Activated T-helper 17 cell treated with anti-CD3 and anti-CD28 coated beads, Interleukin-2, amount 50 U/mL, for 72 hours (primary cell): ENCODE results near the gene MED31. TPM values are rescaled to one million over a fixed set of nuclear protein-coding genes. Genes with fewer than 3 reads are reported as not detected.
"Not testable (repeated sequence)": the region's sequence is repeated elsewhere in the genome, so short reads cannot be mapped to it uniquely, and the experiment has no call there.

Source experiments
- ATAC-seq: fragments of 150-1000 bp; cut with Tn5 transposase; replicated peaks from 2 replicates; pipeline ENCODE4 v1.10.0; 2021; ENCODE audit warnings: mild to moderate bottlenecking, moderate library complexity
- H3K27ac Mint-ChIP-seq: one replicate; pipeline ENCODE4 v1.8.0; 2022; ENCODE audit warnings: mixed read lengths
- H3K27me3 Mint-ChIP-seq: one replicate; pipeline ENCODE4 v1.8.0; 2022; ENCODE audit warnings: mixed read lengths
- H3K36me3 Mint-ChIP-seq: one replicate; pipeline ENCODE4 v1.8.0; 2022; ENCODE audit warnings: low read depth, mild to moderate bottlenecking, mixed read lengths
- H3K4me1 Mint-ChIP-seq: one replicate; pipeline ENCODE4 v1.8.0; 2022; ENCODE audit warnings: mixed read lengths
- H3K4me3 Mint-ChIP-seq: one replicate; pipeline ENCODE4 v1.8.0; 2022; ENCODE audit warnings: mild to moderate bottlenecking, mixed read lengths
- H3K9me3 Mint-ChIP-seq: one replicate; pipeline ENCODE4 v1.8.0; 2022; ENCODE audit warnings: mixed read lengths
- total RNA-seq, 2 donors: library from RNA; stranded (reverse); gene quantifications; one replicate each; pipeline ENCODE4 v1.2.3, GENCODE V29; 2022

Gene MED31
- total RNA-seq, 2 donors from 2014 or later: 17.5 to 20.2 TPM

GRCh38 chr17:6669479-6670212 lies 18.2 kb upstream of the MED31 start:
- H3K36me3 Mint-ChIP-seq: no peaks in the 10 kb centered on the region
- no peaks in the 10 kb centered on the region for H3K4me1 Mint-ChIP-seq
- H3K9me3 Mint-ChIP-seq: no peaks in the 10 kb centered on the region
- H3K27ac Mint-ChIP-seq: no peak overlapping the region
- H3K27me3 Mint-ChIP-seq: no peaks in the 10 kb centered on the region
- peak; percentile 43 for ATAC-seq
- no peak overlapping the region for H3K4me3 Mint-ChIP-seq

- ATAC-seq: no peak
- H3K27me3 Mint-ChIP-seq: no peaks in the 10 kb centered on the region
- no peaks in the 10 kb centered on the region for H3K9me3 Mint-ChIP-seq
- no peaks in the 10 kb centered on the region for H3K36me3 Mint-ChIP-seq
- H3K4me1 Mint-ChIP-seq: no peaks in the 10 kb centered on the region
- no peak overlapping the region for H3K4me3 Mint-ChIP-seq
- no peak overlapping the region for H3K27ac Mint-ChIP-seq
These were observed 17.5 kb upstream of the MED31 start for GRCh38 chr17:6668727-6669425.

GRCh38 chr17:6668219-6668618 lies 16.8 kb upstream of the MED31 start:
- H3K27me3 Mint-ChIP-seq: no peaks in the 10 kb centered on the region
- no peak overlapping the region for H3K27ac Mint-ChIP-seq
- no peak overlapping the region for H3K4me3 Mint-ChIP-seq
- no peaks in the 10 kb centered on the region for H3K9me3 Mint-ChIP-seq
- H3K4me1 Mint-ChIP-seq: no peaks in the 10 kb centered on the region
- no peaks in the 10 kb centered on the region for H3K36me3 Mint-ChIP-seq
- ATAC-seq: no peak

- Mint-ChIP-seq H3K4me1 (no peaks in the 10 kb centered on the region), H3K27me3 (no peaks in the 10 kb centered on the region), H3K4me3 (no peak overlapping the region), H3K9me3 (no peaks in the 10 kb centered on the region), H3K27ac (no peak overlapping the region), H3K36me3 (peaks cover 5% of the 10 kb centered on the region)
- no peak for ATAC-seq
These were observed 16.1 kb upstream of the MED31 start for GRCh38 chr17:6667516-6667915.

- ATAC-seq: no peak
- Mint-ChIP-seq H3K36me3 (peaks cover 5% of the 10 kb centered on the region), H3K9me3 (no peaks in the 10 kb centered on the region), H3K4me1 (no peaks in the 10 kb centered on the region), H3K27ac (no peak overlapping the region), H3K27me3 (no peaks in the 10 kb centered on the region), H3K4me3 (no peak overlapping the region)
These were observed 15.2 kb upstream of the MED31 start for GRCh38 chr17:6666557-6666956.

- no peaks in the 10 kb centered on the region for H3K9me3 Mint-ChIP-seq
- ATAC-seq: peak; percentile 76
- no peak overlapping the region for H3K4me3 Mint-ChIP-seq
- peaks cover 3% of the 10 kb centered on the region for H3K4me1 Mint-ChIP-seq
- no peak overlapping the region for H3K27ac Mint-ChIP-seq
- no peaks in the 10 kb centered on the region for H3K27me3 Mint-ChIP-seq
- H3K36me3 Mint-ChIP-seq: peaks cover 5% of the 10 kb centered on the region
These were observed 14.7 kb upstream of the MED31 start for GRCh38 chr17:6666077-6666521.

- H3K4me3 Mint-ChIP-seq, H3K27me3 Mint-ChIP-seq, H3K9me3 Mint-ChIP-seq, H3K27ac Mint-ChIP-seq, H3K36me3 Mint-ChIP-seq, ATAC-seq: not testable (repeated sequence)
- peaks cover 22% of the 10 kb centered on the region for H3K4me1 Mint-ChIP-seq
These were observed 11.8 kb upstream of the MED31 start for GRCh38 chr17:6663200-6663599.

GRCh38 chr17:6661464-6661848 lies 10.1 kb upstream of the MED31 start:
- Mint-ChIP-seq H3K27ac (no peak overlapping the region), H3K27me3 (no peaks in the 10 kb centered on the region), H3K36me3 (peaks cover 5% of the 10 kb centered on the region), H3K9me3 (no peaks in the 10 kb centered on the region), H3K4me1 (peaks cover 28% of the 10 kb centered on the region), H3K4me3 (peak overlapping the region; percentile 19)
- no peak for ATAC-seq

- Mint-ChIP-seq H3K27me3 (no peaks in the 10 kb centered on the region), H3K27ac (peak overlapping the region; percentile 8), H3K36me3 (peaks cover 5% of the 10 kb centered on the region), H3K9me3 (no peaks in the 10 kb centered on the region), H3K4me3 (peak overlapping the region; percentile 19), H3K4me1 (peaks cover 28% of the 10 kb centered on the region)
- peak; percentile 65 for ATAC-seq
These were observed 9.5 kb upstream of the MED31 start for GRCh38 chr17:6660805-6661463.

- H3K4me1 Mint-ChIP-seq: peaks cover 28% of the 10 kb centered on the region
- no peak overlapping the region for H3K27ac Mint-ChIP-seq
- no peak for ATAC-seq
- H3K27me3 Mint-ChIP-seq: no peaks in the 10 kb centered on the region
- peak overlapping the region; percentile 19 for H3K4me3 Mint-ChIP-seq
- H3K9me3 Mint-ChIP-seq: no peaks in the 10 kb centered on the region
- H3K36me3 Mint-ChIP-seq: peaks cover 5% of the 10 kb centered on the region
These were observed 8.7 kb upstream of the MED31 start for GRCh38 chr17:6660101-6660500.

- H3K9me3 Mint-ChIP-seq, H3K36me3 Mint-ChIP-seq, ATAC-seq, H3K27me3 Mint-ChIP-seq: not testable (repeated sequence)
- Mint-ChIP-seq H3K4me1 (peaks cover 39% of the 10 kb centered on the region), H3K4me3 (peak overlapping the region; percentile 82), H3K27ac (peak overlapping the region; percentile 82)
These were observed 7.0 kb upstream of the MED31 start for GRCh38 chr17:6658411-6658810.

GRCh38 chr17:6657633-6658287 lies 6.4 kb upstream of the MED31 start:
- H3K27ac Mint-ChIP-seq: peak overlapping the region; percentile 82
- H3K9me3 Mint-ChIP-seq: no peaks in the 10 kb centered on the region
- peak overlapping the region; percentile 82 for H3K4me3 Mint-ChIP-seq
- no peaks in the 10 kb centered on the region for H3K27me3 Mint-ChIP-seq
- peaks cover 3% of the 10 kb centered on the region for H3K36me3 Mint-ChIP-seq
- peak; percentile 25 for ATAC-seq
- H3K4me1 Mint-ChIP-seq: peaks cover 42% of the 10 kb centered on the region

GRCh38 chr17:6656797-6657632 lies 5.6 kb upstream of the MED31 start:
- not testable (repeated sequence) for H3K9me3 Mint-ChIP-seq, H3K27me3 Mint-ChIP-seq, H3K36me3 Mint-ChIP-seq
- peak; percentile 74 for ATAC-seq
- Mint-ChIP-seq H3K4me1 (peaks cover 42% of the 10 kb centered on the region), H3K27ac (peak overlapping the region; percentile 82), H3K4me3 (peak overlapping the region; percentile 82)
